ENCODE results near the gene CD86.
"Not testable (repeated sequence)": the region's sequence is repeated elsewhere in the genome, so short reads cannot be mapped to it uniquely, and the experiment has no call there.

The CD86 gene

DNA sequence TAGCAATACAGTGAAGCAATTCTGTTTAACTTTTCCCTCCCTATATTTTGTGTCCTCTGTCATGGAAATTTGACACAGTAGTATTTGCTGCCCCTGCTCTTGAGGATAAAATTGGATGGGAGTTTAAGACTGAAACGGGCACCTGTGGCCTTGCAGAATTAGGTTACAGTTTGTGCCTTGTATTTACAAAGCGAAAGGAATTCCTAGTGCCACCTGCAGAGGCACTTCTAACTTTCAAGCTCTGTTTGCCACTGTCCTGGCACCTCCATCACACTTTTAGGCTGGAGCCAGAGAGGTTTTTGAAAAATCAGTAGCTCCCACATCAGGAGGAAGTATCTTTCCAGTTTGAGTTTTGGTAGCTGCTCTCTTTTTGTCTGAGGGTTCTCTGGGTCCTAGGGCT, 39.5 kb downstream of the CD86 start:
- DNase-seq: no peak

DNA sequence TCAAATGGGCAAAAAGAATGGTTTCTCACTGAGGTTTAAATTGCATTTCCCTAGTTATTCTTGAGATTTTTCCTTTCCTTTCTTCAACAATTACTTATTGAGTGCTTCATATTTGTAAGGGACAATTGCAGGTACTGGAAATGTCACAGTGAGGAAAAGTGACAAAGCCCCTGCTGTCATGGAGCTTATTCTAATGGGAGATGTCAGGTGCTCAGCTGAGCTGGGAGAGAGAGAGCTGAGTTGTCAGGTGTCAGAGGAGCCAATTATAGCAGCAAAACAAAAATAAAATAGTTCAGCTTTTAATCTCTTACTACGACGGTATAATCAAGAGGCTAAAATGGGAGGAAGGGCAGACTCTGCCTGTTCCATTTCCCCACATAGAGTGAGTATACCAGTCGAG, 42.0 kb downstream of the CD86 start:
- DNase-seq: no peak

DNA sequence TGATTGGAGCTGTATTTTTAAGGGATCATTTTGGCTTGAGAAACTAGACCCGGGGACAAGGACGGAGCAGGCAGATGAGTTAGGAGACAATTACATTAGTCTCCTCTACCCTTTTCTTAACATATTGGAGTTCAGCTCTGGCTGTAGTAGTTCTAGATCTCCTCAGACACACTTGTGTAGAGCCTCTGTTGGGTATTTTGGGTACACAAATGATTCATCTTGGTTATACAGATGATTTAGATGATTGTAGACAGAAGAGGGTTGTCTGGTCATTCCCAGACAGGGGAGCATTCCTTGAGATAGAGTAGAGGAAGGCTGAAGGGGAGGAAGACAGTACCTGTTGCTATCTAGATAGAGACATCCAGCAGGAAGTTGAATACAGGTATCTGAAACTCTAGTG, 43.4 kb downstream of the CD86 start:
- DNase-seq: no peak

DNA sequence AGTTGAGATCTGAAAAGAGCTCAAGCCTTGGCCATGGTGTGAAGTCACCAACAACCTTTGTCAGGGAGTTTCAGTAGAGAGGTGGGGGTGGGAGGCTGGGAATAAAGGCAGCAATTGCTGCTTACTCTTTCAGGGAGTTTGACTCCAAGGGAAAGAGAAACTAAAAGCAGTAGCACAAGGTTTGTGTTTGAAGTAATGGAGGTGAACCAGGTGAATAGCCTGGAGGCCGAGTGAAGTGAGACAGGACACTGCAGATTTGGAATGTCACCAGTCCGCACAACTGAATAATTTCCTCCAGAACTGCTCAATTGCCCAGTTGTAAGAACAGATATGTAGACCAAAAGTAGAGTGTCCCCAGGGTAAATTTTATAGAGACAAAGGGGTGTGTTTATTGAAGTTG, 44.1 kb downstream of the CD86 start:
- DNase-seq: no peak

DNA sequence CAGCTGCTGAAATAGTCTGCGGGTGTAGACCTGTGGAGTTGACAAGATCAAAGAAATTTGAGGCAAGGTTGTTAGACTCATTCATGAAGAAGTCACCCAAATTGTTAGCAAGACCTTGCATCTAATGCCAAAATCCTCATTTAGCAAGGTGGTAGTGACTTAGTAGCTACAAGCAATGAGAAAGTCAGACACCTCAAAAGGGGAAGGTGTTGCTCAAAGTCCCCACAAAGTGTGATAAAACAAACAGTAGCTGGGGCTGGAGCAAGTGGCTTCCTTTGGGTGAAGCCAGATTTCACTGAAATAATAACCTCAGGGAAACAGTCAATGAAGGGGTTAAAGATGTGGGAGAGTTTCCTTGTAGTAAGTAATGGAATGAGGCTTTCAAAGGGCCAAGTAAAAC, 44.9 kb downstream of the CD86 start:
- DNase-seq: no peak

DNA sequence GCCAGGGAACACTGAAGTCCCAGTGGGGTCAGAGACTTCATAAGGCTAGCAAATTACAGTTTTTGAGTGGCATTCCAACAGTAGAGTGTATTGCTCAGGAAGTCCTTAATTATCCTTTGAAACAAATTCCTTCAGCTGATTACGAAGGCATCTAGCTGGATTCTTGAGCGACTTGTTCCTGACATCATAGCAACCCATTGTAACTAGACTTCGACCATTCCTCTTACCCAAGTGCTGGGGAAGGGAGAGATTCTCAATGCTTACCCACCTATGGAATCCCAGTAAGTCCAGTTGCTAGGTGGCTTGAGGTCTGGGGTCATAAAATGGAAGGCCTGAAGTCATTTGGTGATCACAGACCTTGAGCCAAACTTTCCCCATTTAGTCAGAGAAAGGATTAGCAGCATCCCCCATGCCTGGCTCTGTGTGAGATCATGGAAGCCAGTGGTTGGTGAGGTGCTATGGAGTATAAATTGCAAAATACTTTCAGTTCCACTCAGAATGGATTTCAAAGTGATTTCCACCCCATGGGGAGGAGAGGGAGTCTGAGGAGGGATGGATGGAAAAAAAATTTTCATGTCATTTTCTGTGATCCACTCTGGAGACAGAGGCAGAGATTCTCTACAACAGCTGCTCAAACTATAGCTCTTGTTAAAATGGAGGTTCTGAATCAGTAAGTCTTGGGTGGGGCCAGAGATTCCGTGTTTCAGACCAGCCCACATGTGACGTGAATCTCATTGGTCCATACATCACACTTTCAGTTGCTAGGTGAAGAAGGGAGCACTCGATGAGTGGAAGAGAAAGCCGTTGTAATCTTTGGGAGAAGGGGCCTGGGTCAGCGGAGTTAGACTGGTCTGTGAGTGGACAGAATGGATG, 45.7 kb downstream of the CD86 start:
- DNase-seq: no peak

DNA sequence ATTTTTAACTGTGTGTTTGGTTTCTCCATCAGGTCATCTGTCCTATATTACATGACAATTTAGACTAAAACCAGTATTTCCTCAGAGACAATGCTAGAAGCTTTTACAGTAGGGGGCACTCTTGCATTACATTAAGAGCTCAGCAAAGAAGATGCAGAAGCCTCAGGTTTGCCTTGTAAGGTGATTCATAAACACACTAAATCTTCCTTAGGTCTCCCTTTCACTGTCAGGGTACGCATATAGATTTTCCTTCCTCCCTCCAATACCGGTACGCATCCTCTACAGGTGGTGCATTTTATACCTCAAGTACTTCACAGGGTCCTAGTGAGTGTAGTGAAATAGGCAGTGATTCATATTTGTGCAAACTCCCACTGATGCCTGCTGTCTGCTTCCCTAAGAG, 46.5 kb downstream of the CD86 start:
- peak; percentile 55 for DNase-seq

DNA sequence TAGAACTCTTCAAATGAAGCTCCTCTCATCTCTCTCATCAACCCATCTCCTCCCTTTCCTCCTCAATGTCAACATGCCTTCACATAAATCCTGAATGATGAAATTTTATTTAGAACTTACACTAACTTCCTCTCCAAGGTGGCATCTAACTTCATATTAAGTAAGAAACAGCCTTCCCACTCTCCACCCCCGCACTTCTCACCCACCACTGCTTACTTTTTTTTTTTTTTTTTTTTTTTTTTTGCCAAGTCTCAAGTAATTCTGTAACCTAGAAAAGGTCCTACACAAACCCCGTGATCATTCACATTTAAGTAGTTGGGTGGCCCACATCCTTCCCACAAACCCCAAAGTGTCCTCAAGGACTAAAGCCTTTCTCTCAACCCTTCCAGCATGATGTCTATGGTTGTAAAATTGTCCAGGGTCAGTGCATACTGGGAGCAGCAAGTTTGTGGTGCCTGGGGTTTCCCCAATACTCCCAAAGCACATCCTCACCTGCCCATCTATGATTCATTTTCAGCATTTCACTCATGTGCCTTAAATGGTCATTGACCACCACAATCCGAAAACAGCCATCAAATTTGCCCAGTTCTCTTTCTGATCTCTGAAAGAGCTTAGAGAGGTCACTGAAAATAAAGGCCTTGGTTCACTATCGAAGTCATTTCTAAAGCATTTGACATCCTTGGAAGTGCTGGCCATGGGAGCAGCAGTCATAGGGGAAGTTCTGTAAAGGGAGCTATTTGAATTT, 47.2 kb downstream of the CD86 start:
- DNase-seq: no peak

DNA sequence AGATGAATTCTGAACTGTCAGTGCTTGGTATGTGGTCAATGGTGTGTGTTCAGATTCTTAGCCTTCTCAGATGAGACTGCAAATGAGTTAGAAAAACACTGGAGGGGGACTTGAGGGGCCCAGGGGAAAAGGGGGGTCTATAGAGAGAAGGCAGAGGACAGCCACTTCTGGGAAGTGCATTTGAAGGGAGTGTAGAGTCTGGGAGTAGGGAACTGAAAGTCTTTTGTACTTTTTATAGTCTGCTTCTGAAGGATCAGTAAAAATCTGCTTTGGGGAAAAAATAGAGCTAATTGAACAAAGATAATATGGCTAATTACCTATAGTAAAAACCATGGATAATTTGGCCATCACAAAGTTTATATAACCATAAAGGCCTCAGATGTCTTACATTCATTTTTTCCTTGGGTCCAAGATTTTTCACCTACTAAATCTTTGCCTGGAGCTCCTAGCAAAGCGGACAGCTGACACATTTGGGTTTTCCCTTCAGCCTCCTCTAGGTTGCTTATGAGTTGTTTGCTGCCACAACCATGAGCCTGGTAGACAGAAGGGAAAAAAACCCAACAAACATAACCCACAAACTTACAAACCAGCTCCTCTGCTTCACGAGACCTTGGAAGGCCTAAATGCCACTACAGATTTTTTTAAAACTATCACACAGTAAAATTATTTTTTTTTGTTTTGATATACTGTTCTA, 48.8 kb downstream of the CD86 start:
- no peak for DNase-seq

DNA sequence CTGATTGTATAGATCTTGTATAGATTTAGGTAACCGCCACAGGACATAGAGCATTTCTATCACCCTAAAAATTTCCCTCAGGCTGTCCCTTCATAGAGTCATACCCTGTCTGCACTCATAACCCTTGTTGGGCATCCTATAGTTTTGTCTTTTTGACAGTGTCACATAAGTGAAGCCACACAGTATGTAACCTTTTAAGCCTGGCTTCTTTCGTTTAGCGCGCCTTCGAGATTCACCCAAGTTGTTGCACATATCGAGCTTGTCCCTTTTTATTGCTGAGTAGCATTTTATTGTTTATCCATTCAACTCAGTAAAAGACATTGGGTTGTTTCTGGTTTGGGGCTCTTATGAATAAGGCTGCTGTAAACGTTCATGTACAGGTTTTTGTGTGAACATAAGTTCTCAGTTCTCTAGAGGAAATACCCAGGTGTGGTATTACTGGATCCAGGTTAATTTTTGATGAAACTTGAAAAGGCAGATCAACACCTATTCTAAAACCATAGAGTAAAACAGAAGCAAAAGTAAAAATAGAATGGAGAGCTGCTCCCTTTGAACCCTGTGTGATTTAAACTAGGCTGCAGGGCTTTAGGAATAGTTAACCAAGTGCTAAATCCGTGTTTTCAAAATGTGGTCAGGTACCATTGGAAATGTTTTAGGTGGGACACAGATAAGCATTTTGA, 49.5 kb downstream of the CD86 start:
- no peak for DNase-seq

DNA sequence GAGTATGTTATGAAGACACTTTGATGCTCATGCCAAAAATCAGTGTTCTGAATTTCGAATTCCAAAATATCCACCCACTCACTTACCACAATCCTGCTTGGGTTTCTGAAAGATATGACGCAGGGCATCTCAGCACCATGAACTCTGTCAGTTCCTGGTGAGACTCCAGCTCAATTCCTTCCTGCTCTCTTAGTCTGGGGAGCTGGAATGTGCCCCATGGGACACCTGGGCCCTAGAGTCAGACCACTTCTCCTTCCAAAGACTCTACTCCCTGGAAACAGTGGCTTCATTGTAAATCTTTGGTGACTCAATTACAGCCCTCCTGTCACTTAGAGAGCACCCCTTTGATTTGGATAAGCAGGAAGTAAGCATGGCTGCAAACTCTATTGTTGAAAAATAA, 50.5 kb downstream of the CD86 start:
- no peak for DNase-seq

DNA sequence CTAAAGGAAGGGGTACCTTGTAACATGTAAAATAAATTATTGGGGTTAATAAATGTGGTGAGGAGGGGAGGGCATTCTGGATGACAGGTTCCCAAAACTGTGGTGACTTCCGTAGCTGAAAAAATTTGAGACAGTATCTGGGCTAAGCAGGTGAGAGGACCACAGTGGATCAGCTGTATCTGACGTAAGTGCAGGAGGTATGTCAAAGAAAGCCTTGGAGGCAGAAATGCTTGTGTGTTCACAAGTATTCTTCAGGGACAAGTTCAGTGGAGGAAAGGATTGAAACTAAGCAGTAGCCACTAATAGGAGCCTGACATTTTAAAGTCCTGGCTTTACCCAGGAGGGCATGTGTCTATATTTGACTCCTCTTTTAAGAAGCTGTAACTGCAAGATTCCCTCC, 52.0 kb downstream of the CD86 start:
- DNase-seq: no peak

DNA sequence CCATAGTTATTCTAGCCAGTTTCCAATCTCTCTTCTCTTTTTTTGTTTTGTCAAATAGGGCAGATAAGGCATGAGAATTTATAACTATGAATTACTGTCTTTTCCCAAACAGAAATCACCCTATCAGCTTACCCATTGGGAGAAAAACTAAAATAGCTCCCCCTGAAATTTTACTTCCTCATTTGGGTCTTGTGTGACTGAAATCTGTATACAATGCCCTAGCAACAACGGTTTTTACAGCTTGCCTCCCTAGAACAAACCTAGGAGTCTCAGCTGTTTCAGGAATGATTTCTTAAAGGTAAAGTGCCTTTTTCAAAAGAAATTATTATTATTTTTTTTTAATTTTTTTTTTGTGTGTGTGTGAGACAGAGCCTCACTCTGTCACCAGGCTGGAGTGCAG, 56.8 kb downstream of the CD86 start:
- DNase-seq: no peak

DNA sequence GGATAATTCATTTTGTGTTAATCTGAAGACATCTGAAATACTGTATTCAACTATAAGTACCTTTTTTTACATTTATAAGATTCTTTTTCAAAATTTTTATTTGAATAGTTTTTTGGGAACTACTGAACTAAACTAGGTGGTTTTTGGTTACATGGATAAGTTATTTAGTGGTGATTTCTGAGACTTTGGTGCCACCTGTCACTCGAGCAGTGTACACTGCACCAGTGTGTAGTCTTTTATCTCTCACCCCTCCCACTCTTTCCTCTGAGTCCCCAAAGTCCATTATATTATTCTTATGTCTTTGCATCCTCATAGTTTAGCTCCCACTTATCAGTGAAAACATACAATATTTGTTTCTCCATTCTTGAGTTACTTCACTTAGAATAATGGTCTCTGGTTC, 57.6 kb downstream of the CD86 start:
- DNase-seq: no peak

DNA sequence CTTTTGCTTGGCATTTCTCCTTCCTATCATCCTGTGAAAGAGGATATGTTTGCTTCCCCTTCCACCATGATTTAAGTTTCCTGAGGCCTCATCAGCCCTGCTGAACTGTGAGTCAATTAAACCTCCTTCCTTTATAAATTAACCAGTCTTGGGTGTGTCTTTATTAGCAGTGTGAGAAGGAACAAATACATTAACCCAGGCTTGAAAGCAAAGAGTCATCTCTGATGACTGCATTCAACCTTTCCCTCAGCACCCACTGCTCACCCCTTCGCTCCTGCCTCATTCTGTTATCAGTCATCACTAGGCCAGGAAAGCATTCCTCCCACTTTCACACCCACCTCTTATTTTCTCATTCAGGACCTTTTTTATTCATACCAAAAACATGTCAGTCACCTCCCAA, 68.7 kb downstream of the CD86 start:
- no peak for DNase-seq

DNA sequence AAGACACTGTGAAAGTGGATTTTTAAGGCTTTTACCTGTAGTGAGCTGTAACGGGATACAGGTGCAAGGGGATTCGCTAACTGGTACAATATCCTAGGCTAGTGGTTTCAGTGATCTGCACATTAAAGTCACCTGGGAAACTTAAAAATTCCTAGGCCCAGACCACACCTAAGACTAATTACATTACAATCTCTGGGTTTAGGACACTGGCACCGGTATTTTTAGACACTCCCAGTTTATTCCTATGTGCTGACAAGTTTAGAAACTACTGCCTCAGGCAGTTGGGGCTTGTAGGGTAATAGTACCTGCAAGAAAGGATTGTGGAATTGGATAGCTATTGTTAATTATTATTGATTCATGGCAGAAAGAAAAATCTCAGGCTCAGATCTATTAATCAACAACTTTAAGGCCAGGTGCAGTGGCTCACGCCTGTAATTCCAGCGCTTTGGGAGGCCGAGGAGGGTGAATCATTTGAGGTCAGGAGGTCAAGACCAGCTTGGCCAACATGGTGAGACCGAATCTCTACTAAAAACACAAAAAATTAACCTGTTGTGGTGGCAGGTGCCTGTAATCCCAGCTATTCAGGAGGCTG, 77.9 kb downstream of the CD86 start:
- no peak for DNase-seq

DNA sequence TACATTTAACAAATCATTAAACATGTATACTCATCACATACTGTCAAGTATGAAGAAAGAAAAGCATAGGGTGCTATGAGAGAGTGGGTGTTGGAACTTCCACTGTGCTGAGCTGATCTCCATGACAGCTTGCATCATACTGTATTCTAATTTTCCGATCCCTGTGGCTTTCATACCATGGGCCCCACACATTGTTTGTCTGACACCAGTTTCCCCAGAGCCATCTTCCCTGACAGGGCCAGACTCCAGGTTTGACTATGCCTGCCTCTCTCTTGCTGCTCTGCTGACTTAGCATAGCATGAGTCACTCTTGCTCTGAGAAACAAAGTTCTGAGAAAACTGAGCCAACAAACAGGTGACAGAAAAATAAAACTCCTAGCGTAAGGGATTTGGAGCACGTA, 91.3 kb downstream of the CD86 start:
- DNase-seq: no peak

DNA sequence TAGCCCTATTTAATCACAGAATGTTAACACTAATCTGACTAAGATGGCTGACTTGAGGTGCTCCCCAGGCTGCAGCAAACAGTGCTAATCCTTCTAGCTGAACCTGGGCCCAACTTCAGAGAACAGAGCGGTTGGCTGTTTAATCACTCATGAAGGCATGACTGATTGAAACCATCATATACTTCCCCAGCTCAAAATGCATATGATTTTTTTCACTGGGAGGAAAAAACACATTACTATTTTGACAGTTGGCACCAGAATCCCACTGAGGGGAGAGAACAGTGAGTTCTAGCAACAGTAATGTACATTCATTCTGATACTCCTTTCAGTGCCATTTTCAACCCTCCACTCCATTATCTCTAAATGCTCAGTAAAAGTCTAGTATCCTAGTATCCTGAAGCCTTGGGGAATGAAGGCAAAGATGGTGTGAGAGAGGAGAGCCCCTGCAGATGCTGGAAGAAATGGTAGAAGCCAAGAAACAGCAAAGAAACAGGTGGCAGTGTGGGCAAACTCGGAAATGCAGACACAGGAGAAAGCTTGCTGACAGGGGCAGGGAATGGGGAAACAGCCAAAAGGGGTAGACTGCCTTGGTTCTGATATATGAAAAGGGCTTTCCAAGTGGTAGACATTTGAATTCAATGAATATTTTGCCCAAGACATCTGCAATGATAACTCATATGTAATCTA, 93.9 kb downstream of the CD86 start:
- DNase-seq: no peak

DNA sequence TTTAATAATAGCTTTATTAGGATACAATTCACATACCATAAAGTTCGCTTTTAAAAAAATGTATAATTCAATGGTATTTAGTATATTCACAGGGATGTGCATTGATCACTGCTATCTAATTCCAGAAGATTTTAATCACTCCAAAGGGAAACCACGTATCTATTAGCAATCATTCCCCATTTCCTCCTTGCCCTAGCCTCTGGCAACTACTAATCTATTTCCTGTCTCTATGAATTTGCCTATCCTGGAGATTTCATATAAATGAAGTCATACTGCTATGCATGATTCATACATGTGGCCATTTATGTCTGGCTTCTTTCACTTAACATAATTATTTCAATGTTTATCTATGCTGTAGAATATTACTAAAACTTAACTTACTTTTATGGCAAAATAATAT, 96.3 kb downstream of the CD86 start:
- no peak for DNase-seq

DNA sequence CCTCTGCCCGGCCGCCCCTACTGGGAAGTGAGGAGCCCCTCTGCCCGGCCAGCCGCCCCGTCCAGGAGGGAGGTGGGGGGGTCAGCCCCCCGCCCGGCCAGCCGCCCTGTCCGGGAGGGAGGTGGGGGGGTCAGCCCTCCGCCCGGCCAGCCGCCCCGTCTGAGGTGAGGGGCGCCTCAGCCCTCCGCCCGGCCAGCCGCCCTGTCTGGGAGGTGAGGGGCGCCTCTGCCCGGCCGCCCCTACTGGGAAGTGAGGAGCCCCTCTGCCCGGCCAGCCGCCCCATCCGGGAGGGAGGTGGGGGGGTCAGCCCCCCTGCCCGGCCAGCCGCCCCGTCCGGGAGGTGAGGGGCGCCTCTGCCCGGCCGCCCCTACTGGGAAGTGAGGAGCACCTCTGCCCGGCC, 109.8 kb downstream of the CD86 start:
- not testable (repeated sequence) for DNase-seq

DNA sequence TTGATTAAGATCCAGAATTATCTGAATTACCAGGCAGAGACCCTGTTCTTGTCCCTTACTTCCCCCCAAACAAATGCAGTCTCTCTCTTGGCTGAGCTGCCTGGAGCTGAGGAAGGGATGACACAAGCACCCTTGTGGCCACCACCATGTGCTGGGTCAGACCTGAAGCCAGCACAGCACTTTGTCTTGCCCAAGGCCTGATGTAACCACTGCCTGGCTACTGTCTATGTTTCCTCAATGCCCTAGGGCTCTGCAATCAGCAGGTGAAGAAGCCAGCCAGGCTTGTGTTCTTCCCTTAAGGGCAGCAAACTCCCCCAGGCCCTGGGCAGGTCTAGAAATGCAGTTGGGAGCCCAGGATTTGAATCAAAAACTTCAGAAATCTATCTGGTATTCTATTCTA, 112.5 kb downstream of the CD86 start:
- no peak for DNase-seq

DNA sequence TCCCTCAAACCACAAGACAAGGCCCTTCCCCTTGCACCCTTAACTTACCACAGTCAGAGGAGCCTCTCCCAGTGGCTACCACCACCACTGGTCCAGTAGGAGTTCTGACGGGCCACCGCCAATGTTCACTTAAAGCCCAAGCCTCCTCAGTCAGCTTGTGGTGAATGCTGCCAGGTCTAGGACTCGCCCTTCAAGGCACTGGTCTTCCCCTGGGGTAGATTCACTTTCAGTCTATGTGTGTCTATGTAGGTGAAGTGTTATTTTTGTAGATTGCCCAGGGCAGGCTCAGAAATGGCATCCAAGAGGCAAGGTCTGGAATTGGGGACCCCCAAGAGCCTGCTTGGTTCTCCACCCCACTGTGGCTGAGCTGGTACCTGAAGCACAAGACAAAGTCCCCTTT, 112.9 kb downstream of the CD86 start:
- DNase-seq: no peak
